Activated naive CD4-positive, alpha-beta T cell (primary cell): ENCODE results near the gene CCDC186.
"Not testable (repeated sequence)": the region's sequence is repeated elsewhere in the genome, so short reads cannot be mapped to it uniquely, and the experiment has no call there.

Experiments used
- DNase-seq, 4 experiments: peaks; one replicate each; lab custom pipeline; 2025; lab: John Stamatoyannopoulos, UW

CCDC186 gene

DNA sequence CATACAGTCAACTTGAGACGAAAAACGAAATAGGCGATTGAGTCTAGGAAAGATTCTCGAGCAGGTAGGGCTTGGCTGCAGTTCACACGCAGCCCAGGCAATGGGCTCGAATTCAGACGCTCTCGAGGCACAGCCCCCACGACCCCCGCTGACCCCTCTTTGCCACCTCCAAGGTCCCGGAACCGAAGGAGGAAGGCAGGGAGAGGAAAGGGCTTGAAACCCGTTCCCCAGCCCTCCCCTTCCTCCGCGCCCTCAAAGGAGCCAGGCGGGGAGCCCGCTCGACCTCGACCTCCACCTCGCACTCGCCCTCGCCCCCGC lies 441 bp downstream of the CCDC186 start:
- DNase-seq, result no peak

DNA sequence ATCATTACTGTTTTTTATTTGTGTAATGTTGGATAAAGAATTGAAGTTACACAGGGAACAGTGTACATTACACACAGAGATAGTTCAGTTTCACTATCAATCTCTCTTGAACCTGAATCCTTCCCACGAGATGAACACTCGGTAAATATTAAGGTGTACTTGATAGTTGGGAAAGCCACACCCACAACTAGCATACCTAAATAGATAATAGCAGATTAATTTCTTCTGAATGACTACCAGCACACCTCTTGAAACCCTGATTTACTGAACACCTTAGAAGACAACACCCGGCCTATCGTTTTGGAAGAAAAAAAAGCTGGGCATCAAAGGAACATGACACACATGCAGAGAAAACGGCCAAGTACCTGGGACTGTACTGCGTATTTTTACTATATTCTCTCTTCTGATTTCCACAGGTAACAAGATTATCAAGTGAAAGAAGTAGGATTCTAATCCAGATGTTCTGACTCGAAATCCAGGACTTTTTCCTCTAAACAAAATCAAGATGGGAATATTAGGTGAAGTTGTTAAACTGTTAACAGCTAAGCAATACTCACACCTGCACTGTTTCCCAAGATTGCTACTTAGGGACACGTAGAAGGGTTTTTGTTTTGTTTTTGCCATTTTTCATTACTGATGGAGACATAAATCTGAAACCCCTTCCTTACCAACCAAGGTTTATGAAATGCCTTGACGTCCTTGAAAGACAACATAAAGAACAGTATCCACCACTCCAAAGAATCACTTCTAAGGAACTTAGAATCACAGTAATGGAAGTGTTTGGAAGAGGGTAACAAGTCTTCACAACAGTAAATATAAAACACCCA lies 1.0 kb downstream of the CCDC186 start:
- DNase-seq, result no peak

DNA sequence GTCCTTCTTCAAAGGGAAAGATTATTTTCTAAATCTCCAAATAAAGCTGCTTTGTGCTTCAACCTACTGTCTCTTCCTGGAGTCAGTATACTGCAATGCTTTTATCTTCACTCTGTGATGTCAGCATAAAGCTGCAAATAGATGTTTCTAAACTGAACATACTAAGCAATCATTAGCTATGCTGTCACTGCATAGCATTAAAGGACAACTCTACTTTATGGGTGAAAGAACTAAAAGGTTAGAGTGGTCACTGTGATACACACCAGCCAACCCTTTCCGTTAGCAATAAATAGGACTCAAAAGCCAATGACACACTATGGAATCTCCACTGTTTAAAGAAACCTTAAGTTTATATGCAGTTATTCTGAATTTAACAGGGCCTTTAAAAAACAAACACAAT lies 1.8 kb downstream of the CCDC186 start:
- DNase-seq, result no peak

DNA sequence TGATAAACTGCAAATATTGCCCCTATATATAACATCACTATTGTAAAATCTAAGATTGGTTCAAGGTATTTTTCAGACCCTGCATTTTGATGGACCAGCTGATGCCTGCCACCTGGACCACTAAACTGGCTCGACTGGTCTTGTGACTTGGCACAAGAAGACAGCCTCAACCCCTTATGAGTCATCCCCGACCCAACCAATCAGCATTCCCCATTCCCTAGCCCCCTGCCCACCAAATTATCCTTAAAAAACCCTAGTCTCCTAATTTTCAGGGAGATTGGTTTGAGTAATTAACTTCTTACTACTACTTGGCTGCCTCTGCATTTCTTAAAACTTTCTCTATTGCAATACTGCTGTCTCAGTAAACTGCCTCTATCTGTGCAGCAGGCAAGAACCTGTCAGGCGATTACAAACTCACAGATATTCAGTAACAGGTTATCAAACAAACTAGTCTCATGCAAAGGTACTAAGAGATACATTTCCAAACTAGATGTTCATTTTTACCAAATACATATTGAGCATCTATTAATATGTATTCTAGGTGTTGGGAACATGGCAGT lies 5.5 kb downstream of the CCDC186 start:
- DNase-seq, result no peak

DNA sequence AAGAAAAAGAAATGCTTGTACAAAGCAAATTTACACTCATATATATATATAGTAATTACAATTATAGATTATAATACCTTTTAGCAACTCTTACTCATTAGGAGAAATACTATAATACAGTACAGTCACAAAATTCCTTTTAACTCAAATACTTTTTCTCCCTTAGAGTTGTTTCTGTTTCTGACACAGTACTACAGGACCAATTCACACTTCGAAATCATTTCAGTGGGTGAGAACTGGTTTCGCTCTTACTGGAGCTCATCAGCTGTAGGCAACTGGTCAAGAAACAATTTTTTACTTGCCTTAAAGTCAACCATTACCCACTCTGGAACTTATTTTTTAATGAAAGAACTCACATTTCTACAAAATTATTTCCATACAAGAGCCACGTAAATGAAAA lies 6.0 kb downstream of the CCDC186 start:
- DNase-seq, result no peak

DNA sequence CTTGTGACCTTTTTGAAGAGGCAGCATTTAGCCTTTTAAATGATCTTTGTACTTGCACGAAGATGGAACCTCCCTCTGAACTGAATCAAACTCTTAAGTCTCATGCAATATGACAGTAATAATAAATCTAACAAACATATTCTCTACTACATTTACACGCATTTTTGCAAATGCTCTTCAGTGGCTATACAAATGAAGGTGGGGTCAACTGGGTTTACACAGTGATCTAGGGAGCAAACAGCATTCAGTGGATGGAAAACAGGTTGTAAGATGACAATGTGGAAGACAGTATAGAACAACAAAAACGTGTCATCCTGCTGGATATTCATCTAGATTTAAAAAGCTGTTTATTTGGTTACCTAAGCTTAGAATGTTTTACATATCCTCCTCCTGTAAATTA lies 7.5 kb downstream of the CCDC186 start:
- no peak for DNase-seq

DNA sequence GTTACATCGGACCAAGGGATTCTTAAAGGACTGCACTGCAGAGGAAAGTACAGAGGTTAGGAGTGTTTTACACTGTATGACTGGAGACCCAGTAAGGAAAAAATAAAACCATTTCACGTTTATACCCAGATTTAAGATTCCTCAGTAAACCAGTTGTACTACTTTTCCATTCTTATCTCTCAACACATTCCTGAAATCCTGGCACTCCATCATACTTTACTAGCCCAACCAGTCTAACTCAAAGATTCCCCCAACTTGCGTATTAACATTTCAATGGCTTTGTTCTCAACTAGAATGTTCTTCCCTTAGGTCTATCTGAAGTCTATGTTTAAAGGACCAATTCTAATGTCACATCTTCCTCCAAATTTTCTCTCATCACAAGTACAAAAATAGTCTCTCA lies 8.0 kb downstream of the CCDC186 start:
- no peak for DNase-seq

DNA sequence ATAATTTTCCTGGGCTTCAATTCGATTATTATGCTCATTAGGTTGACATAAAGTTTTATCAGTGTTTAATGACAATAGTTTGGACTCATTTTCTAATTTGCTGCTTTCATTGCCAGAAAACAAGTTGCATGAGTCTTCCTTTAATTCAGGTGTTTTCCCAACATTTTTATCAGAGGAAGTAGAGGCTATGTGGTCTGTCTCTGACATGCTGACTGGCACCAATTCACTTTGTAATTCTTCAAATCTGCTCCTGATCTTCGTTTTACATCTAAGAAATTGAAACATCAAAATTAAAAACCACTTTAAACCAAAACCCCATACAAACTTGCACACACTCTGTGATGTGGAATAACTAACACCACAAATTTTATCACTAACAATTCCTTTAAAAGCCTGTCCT lies 10.9 kb downstream of the CCDC186 start:
- no peak for DNase-seq

DNA sequence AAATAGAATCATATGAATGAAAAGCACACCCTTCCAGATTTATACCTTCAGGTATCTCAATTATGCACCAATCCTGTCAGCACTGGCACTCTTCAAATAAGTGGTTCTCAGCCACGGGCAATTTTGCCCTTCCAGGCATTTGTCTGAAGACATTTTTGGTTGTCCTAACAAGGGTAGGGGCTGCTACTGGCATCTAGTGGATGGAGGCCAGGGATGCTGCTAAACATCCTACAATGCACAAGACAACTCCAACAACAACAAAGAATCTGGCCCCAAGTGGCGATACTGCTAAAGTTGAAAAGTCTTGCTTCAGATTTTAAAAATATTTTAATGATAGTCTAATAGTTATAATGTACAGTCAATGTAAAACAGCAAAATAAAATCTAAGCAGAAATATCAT lies 16.1 kb downstream of the CCDC186 start:
- DNase-seq, result no peak

DNA sequence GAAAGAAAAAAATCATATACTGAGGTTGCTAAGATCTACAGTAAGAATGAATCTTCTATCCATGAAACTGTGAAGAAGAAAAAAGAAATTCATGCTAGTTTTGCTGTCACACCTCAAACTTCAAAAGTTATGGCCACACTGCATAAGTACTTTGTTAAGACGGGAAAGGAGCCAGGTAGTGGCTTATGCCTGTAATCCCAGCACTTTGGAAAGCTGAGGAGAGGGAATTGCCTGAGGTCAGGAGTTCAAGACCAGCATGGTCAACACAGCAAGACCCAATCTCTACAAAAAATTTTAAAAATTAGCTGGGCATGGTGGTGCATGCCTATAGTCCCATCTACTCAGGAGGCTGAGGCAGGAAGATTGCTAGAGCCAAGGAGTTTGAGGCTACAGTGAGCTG lies 22.1 kb downstream of the CCDC186 start:
- DNase-seq, result no peak

DNA sequence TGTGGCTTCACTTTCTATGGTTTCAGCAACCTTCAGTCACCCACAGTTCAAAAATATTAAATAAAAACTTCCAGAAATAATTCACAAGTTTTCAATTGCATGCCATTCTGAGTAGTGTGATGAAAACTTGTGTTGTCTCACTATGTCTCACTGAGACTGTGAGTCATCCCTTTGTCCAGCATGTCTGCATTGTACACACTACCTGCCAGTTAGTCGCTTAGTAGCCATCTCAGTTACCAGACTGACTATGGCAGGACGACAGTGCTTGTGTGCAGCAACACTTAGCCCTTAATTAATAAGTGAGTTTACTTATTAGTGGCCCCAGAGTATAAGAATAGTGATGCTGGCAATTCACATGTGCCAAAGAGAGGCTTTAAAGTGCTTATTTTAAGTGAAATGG lies 22.5 kb downstream of the CCDC186 start:
- DNase-seq, result no peak

DNA sequence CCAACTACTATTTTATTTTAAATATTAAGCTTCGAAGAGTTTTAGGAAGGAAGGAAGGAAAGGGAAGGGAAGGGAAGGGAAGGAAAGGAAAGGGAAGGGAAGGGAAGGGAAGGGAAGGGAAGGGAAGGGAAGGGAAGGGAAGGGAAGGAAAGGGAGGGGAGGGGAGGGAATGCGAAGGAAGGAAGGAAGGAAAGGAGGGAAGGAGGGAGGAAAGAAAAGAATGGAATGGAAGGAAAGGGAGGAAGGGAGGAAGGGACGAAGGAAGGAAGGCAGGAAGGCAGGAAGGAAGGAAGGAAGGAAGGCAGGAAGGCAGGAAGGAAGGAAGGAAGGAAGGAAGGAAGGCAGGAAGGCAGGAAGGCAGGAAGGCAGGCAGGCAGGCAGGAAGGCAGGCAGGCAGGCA lies 24.5 kb downstream of the CCDC186 start:
- not testable (repeated sequence) for DNase-seq

DNA sequence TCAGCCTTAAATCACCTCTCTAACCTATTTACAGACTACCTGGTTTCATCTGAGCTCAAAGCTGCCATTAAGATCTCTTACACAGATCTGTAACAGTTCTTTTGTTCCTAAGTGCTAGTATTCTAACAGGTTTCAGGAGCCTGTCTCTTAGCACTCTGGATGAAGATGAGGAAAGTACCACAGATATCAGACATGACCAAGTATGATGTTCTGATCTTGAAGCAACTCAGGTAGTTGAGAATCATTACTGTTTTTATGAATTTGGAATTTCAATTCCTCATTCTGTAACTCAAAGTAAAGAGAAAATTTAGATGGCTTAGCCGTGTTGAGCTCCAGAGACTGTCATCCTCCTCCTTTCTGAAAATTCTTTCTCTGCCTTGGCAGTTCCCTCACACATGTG lies 30.8 kb downstream of the CCDC186 start:
- DNase-seq, result no peak

DNA sequence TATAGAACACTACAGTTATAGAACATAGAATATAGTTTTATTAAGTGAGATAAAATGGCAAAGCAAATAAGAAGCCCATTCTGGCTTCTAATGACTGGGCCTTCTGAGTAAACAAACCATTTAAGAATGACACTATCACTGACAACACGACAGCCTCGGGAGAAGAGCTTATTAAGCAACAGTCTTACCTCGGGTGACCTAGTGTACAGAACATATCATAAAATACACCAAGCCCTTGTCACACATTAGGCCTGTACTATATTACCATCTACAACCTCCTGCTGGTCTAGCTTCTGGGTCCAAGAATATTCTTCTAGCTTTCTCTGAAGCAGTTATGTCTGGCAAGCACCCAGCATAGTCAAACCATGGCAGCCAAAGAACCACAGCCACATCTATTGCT lies 32.0 kb downstream of the CCDC186 start:
- DNase-seq, result no peak

DNA sequence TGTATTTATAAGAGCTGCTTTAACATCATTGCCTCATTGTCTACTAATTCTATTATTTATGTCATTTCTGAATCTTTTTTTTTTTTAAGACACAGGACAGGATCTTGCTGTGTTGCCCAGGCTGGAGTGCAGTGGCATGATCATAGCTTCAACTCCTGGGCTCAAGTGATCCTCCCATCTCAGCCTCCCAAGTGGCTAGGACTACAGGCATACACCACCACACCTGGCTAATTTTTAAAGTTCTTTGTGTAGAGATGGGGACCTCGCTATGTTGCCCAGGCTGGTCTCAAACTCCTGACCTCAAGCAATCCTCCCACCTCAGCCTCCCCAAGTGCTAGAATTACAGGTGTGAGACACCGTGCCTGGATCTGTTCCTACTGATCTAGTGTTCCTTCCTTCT lies 33.2 kb downstream of the CCDC186 start:
- not testable (repeated sequence) for DNase-seq

DNA sequence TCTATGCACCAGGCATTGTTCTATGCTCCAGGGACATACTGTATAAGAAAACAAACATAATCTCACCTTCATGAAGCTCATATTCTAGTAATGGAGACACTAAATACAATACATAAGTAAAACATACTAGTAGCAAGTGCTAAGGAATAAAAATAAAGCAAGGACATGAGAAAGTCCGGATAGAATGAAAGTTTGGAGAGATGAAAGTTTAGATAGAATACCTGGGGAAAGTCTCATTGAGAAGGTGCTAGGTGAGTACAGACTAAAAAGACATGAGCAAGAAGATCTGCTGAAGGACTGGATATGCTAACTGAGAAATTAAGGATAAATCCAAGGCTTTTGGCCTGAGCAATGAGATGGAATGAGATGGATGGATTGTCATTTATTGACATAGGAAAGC lies 34.0 kb downstream of the CCDC186 start:
- no peak for DNase-seq

DNA sequence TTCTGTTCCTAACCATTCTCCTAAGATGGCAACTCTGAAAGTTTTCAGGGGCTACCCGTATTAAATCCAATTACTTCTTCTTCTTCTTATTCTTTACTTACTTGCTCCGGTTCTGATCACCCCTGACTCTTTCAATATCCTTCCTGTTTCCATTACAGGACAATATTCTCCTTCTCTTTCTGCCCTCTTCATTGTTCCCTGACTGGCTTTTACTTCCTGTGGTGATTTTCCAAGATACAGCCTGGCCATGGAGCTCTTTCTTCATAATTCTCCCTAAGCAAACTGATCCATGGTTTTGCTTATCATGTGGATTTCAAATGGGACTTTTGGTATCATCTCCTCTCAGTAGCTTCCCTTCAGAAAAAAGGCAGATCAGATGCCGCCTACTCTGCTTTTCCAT lies 35.4 kb downstream of the CCDC186 start:
- no peak for DNase-seq

DNA sequence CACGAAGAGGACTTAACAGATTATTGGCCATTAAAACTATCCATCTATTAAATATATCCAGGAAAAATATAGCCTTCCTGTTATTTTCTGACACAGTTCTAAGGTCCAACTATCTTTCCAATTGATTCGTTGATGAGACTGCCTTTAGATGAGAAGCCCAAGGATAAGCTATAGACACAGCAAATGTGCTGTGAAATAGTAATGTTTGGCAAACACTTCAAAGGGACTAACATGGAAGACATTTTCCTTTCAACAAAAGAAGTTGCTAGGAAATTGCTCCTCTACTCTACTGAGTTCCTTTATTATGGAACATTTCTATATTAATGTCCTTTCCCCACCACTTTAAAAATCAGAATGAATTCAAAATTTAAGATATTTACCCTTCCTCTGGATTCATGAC lies 38.5 kb downstream of the CCDC186 start:
- no peak for DNase-seq

DNA sequence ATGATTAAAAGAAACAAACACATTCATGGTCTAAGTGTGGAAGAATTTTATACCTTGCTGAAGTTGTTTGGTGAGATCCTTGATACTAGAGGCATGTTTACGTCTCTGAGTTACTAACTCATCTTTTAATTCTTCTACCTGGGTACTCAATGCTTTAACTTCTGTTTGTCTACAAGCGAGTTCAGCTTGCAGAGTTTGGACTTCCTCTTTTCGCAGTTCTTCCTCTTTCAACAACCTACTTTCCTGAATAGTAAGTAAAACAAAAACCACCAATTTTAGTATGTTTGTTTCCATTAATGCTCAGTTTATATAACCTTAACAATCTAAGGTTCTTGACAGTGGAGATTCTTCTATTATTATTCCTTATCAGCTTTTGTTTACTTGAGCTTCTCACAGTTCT lies 42.9 kb downstream of the CCDC186 start:
- DNase-seq, result no peak

DNA sequence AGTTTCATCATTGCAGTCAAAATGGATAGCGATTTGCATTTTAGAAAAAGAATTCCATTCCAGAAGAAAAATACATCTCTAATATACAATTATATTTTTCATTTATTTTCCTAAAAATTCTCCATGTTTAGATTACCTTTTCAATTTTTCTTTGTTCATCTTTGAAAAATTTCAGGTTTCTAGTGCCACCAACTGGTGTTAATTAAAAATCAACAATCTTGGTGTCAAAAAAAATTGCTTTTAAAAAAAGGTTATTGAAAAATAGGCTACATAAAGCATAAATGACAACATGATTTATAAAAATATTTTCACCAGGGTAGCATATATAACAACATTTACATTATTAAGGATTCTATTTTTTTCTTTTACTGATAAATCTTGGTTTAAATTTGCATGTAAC lies 53.0 kb downstream of the CCDC186 start:
- DNase-seq, result no peak

DNA sequence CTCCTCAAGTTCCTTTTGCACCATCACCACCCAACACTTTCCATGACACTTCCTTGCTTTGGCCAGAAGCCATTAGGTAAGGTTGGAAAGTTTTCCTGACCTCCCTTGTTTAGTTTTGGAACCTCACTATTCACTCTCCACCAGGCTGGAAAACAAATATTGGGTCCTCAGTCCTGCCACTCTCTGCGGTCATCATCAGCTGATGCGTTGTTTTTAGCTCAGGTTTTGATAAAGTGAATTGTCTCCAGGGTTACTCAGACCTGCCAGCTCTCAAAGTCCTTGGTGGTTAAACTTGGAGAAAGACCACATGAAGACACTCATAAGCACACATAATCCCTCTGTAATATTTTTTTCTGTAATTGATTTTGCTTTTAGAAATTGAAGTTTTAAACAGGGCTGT lies 55.5 kb downstream of the CCDC186 start:
- no peak for DNase-seq

DNA sequence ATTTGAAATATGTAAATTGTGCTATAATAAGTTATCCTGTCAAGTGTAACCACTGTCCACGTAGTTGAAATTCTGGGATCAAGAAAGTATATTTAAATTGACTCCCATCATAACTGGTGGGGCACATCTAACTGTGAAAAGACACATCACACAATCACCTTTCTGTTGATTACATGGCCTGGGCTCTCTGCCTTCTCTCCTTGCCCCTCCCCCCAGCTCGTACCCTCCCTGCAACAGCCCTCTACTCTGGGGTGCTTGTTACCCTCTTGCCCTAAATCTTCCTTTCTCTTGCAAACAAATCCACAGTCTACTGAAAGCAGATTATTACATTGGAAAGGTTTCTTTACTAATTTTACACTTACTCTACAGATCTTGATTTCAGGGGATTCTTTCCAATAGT lies 56.3 kb downstream of the CCDC186 start:
- no peak for DNase-seq

DNA sequence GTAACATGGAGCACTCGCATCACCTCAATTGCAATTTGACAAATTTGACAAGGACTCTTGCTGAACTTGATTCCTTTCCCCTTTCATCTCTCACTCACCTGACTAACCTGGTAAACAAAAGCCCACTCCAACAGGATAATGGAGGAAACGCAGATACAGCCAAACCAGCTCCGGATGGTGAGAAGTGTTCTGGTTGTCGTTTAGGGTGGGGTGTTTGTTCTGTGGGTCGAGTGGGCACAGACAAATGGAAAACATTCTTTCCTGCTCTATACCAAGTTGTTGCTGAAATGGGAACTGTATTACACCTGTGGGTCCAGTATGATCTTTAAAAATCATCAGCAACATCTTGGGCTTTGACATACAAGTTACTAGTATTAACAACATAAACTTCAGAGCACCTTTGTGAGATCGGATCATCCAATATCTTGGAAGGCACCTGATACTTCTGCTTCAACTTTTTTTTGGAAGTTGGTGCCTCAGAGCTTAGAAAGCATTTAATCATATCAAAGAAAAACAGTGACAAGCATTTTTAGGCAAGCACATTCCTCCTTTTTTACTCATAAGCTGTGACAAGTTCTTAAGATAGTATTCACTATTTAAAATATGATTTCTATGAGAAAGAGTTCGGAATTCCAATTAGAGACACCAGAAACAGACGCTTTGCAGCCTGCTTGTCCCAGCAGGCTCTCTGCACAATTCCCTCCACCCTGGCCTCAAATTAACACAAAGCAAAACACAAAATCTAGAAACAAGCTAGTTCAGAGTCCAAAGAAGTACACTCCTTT lies 58.1 kb downstream of the CCDC186 start:
- no peak for DNase-seq
